Stimulated activated CD4-positive, alpha-beta T cell treated with anti-CD3 and anti-CD28 coated beads, Interleukin-4, amount 100 ng/mL, for 4 hours (primary cell): ENCODE measurements around the gene SPECC1.
"Not testable (repeated sequence)": the region's sequence is repeated elsewhere in the genome, so short reads cannot be mapped to it uniquely, and the experiment has no call there.

Experiments
- DNase-seq, 2 experiments: peaks; one replicate each; pipeline ENCODE4 v3.0.0-alpha.2; 2020

The SPECC1 gene

GRCh38 chr17:20281860-20282259 is 272.7 kb downstream of the SPECC1 start:
- DNase-seq = no peak

GRCh38 chr17:20282526-20283308 is 273.6 kb downstream of the SPECC1 start:
- DNase-seq = no peak

- DNase-seq = no peak
These were observed 274.9 kb downstream of the SPECC1 start for GRCh38 chr17:20284022-20284421.

GRCh38 chr17:20284570-20285295 is 275.6 kb downstream of the SPECC1 start:
- no peak for DNase-seq

- no peak for DNase-seq
These were observed 280.8 kb downstream of the SPECC1 start for GRCh38 chr17:20289984-20290383.

- no peak for DNase-seq
These were observed 282.7 kb downstream of the SPECC1 start for GRCh38 chr17:20291853-20292252.

GRCh38 chr17:20293501-20293900 is 284.3 kb downstream of the SPECC1 start:
- no peak for DNase-seq

GRCh38 chr17:20294120-20294519 is 285.0 kb downstream of the SPECC1 start:
- no peak for DNase-seq

GRCh38 chr17:20299013-20299412 is 289.9 kb downstream of the SPECC1 start:
- DNase-seq = no peak

GRCh38 chr17:20300436-20300934 is 291.3 kb downstream of the SPECC1 start:
- DNase-seq = no peak

- DNase-seq = no peak
These were observed 293.2 kb downstream of the SPECC1 start for GRCh38 chr17:20302246-20302917.

- DNase-seq = no peak
These were observed 295.8 kb downstream of the SPECC1 start for GRCh38 chr17:20304961-20305360.

GRCh38 chr17:20306924-20307323 is 297.8 kb downstream of the SPECC1 start:
- no peak for DNase-seq

- no peak for DNase-seq
These were observed 298.3 kb downstream of the SPECC1 start for GRCh38 chr17:20307326-20307910.

GRCh38 chr17:20310481-20310880 is 301.3 kb downstream of the SPECC1 start:
- no peak for DNase-seq

- no peak for DNase-seq
These were observed 304.1 kb downstream of the SPECC1 start for GRCh38 chr17:20313306-20313705.

GRCh38 chr17:20313891-20314290 is 304.7 kb downstream of the SPECC1 start:
- DNase-seq = no peak

GRCh38 chr17:20314834-20315233 is 305.7 kb downstream of the SPECC1 start:
- DNase-seq = no peak

- no peak for DNase-seq
These were observed 306.2 kb downstream of the SPECC1 start for GRCh38 chr17:20315311-20315710.

- no peak for DNase-seq
These were observed 306.7 kb downstream of the SPECC1 start for GRCh38 chr17:20315821-20316220.

- DNase-seq = peak; percentile 70 to 73
These were observed 311.5 kb downstream of the SPECC1 start for GRCh38 chr17:20320535-20321229.

- DNase-seq = not testable (repeated sequence)
These were observed 312.2 kb downstream of the SPECC1 start for GRCh38 chr17:20321357-20321756.
